Transverse colon (tissue), 4 donors: Measurements from ENCODE around the gene NOC4L. TPM values are rescaled to one million over a fixed set of nuclear protein-coding genes. Genes with fewer than 3 reads are reported as not detected.

Experiments used
- DNase-seq: peaks from one replicate; pipeline ENCODE4 v3.0.0-alpha.2; 2019
- H3K27ac ChIP-seq, 4 donors: fragments of 200-600 bp; sonication (generic); 2 replicates each; pipeline ENCODE4 v1.5.1; 2016 to 2018; ENCODE audit warnings: inconsistent platforms in 4 of 4
- H3K27me3 ChIP-seq: fragments of 200-600 bp; sonication (generic); 2 replicates; pipeline ENCODE4 v1.5.1; 2017; ENCODE audit warnings: inconsistent platforms
- H3K36me3 ChIP-seq, 4 donors: fragments of 200-600 bp; sonication (generic); 2 replicates each; pipeline ENCODE4 v1.5.1; 2017 to 2019; ENCODE audit warnings: inconsistent platforms in 4 of 4
- H3K4me1 ChIP-seq, 4 donors: fragments of 200-600 bp; sonication (generic); 2 replicates each; pipeline ENCODE4 v1.5.1; 2017 to 2020; ENCODE audit warnings: inconsistent platforms in 4 of 4
- H3K4me3 ChIP-seq, 4 donors: fragments of 200-600 bp; sonication (generic); 1 replicate in 1 of 4; 2 replicates in 3 of 4; pipeline versions ENCODE4 v1.5.1 to v1.6.1; 2017 to 2019; ENCODE audit warnings: inconsistent platforms in 4 of 4
- H3K9me3 ChIP-seq, 2 donors: fragments of 200-600 bp; sonication (generic); 2 replicates each; pipeline ENCODE4 v1.5.1; 2017 to 2019; ENCODE audit warnings: inconsistent platforms in 2 of 2
- CTCF ChIP-seq, 5 experiments: fragments of 200-600 bp in 3 of 5; fragments of 450-650 bp in 2 of 5; sonication (generic) in 3 of 5; IDR thresholded peaks; 1 replicate in 2 of 5; 2 replicates in 3 of 5; pipeline ENCODE4 v1.5.1; 2016 to 2017; ENCODE audit warnings: antibody characterized with exemption in 5 of 5, inconsistent platforms in 3 of 5, mild to moderate bottlenecking in 2 of 5, moderate library complexity in 1 of 5
- EP300 ChIP-seq: sonication (generic); formaldehyde crosslinking; IDR thresholded peaks from one replicate; pipeline ENCODE4 v1.6.1; 2017; ENCODE audit warnings: antibody characterized with exemption, low read depth
- POLR2A ChIP-seq: fragments of 450-650 bp; IDR thresholded peaks from one replicate; pipeline ENCODE4 v1.6.1; 2016; ENCODE audit warnings: antibody characterized with exemption, mild to moderate bottlenecking, moderate library complexity
- POLR2AphosphoS5 ChIP-seq, 3 donors: sonication (generic); formaldehyde crosslinking; IDR thresholded peaks; one replicate each; pipeline ENCODE4 v1.6.1; 2016; ENCODE audit warnings: antibody characterized with exemption in 3 of 3
- WGBS, 2 donors: methylation state at CpG; one replicate each; pipeline ENCODE4 v1.1.5; 2018; ENCODE audit warnings: low coverage in 1 of 2; 5-methylcytosine and 5-hydroxymethylcytosine counted together
- in situ Hi-C, 4 donors: fragments of 200-750 bp; cut with MboI; loops; one replicate each; pipeline versions ENCODE4 v1.15.0 to v1.15.1; 2017; ENCODE audit warnings: low sequenced_read_pairs in 3 of 4, low pct_ligation_motif_present in 1 of 4, low pct_unique_long_range_greater_than_20kb in 1 of 4
- intact Hi-C: fragments of 100-400 bp; cut with DNase I; formaldehyde crosslinking; loops from one replicate; pipeline ENCODE4 v1.15.1; 2023; ENCODE audit warnings: low total_unique reads
- total RNA-seq, 4 donors: library from RNA; depleted of rRNA; stranded (reverse); fragments of >200 nt; gene quantifications; one replicate each; pipeline ENCODE4 v1.1.0, GENCODE V29; 2016

Gene NOC4L
- total RNA-seq, 4 donors from 2014 or later: 5.2 to 12.6 (median 9.9) TPM

DNA sequence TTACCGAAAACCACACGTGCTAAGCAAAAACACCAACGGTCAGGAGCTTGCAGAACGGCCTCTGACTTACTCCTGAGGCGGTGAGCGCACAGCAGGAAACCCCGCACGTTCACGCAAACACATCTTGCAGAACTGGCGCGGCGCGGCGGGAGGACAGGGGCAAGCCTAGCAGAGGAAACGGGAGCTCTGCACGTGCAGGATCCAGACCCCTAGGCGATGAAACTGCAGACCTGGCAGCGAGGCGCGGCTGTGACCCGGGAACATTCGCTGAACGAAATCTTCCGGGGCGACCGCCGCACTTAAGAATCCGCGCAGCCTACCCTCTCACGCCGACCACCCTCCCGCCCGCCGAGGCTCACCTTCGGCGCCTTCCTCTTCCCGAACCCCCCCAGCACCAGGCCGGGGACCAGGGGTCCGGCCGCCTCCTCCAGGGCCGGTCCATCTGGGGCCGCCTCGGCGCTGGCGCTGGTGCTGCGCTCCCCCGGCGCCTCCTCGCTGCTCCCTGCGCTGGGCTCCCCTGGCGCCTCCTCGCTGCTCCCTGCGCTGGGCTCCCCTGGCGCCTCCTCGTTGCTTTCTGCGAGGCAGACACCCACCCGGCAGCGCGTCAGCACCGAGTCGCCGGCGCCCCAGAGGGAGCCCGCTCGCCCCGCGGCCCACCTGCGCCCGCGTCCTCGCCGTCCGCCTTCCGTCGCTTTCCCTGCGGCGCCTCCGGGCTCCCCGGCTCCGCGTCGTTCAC, 753 bp upstream of the NOC4L start:
- Histone ChIP-seq H3K9me3 (no peaks in the 10 kb centered on the region), H3K36me3 (peaks cover 0 to 14% (median 6%) of the 10 kb centered on the region in 4 donors), H3K27ac (peak overlapping the region; percentile 84 to 92 (median 88)), H3K4me1 (peaks cover 16 to 24% (median 23%) of the 10 kb centered on the region in 4 donors), H3K4me3 (peak overlapping the region; percentile 62 to 91 (median 89)), H3K27me3 (no peaks in the 10 kb centered on the region)
- 1% methylated on average over 45 of the region's 82 CpGs; no CpG with 5 or more reads in 1 of the 2 donors for WGBS, 2 donors
- intact Hi-C loops: no loop called here
- DNase-seq: no peak
- TF ChIP-seq POLR2AphosphoS5 (IDR thresholded peaks at IDR 0.05) (no peak), EP300 (no peak), CTCF (IDR thresholded peaks at IDR 0.05) (no peak), POLR2A (no peak)
- in situ Hi-C loops: no loop called here

GRCh38 chr12:132144810-132145168, 532 bp downstream of the NOC4L start:
- H3K27me3 ChIP-seq: no peaks in the 10 kb centered on the region
- H3K27ac ChIP-seq: peak overlapping the region; percentile 84 to 92 (median 88)
- no peak for TF ChIP-seq CTCF (IDR thresholded peaks at IDR 0.05)
- TF ChIP-seq EP300: no peak
- no peak for TF ChIP-seq POLR2A
- no peak for TF ChIP-seq POLR2AphosphoS5 (IDR thresholded peaks at IDR 0.05)
- peaks cover 16 to 24% (median 23%) of the 10 kb centered on the region in 4 donors for H3K4me1 ChIP-seq
- H3K36me3 ChIP-seq: peaks cover 0 to 14% (median 0%) of the 10 kb centered on the region in 4 donors
- WGBS, 2 donors: 5% methylated on average over 13 of the region's 17 CpGs; no CpG with 5 or more reads in 1 of the 2 donors
- no peak for DNase-seq
- peak overlapping the region; percentile 62 to 96 (median 90) for H3K4me3 ChIP-seq
- no peaks in the 10 kb centered on the region for H3K9me3 ChIP-seq
- in situ Hi-C loops (no loop called here), intact Hi-C loops (no loop called here)

- intact Hi-C loops: no loop called here
- Histone ChIP-seq H3K36me3 (peaks cover 0 to 10% (median 0%) of the 10 kb centered on the region in 4 donors), H3K9me3 (no peaks in the 10 kb centered on the region), H3K27ac (peak overlapping the region in 2 of 4 donors; percentile 88 to 89), H3K4me1 (peaks cover 16 to 24% (median 23%) of the 10 kb centered on the region in 4 donors), H3K27me3 (no peaks in the 10 kb centered on the region), H3K4me3 (peak overlapping the region in 2 of 4 donors; percentile 89 to 91)
- DNase-seq: no peak
- in situ Hi-C loops: no loop called here
- no peak for TF ChIP-seq EP300
- TF ChIP-seq CTCF (IDR thresholded peaks at IDR 0.05): no peak
- TF ChIP-seq POLR2AphosphoS5 (IDR thresholded peaks at IDR 0.05): no peak
- TF ChIP-seq POLR2A: no peak
- 79% methylated on average over 5 of the region's 7 CpGs; no CpG with 5 or more reads in 1 of the 2 donors for WGBS, 2 donors
Measured at GRCh38 chr12:132145334-132145733, 1.1 kb downstream of the NOC4L start.

- TF ChIP-seq CTCF (IDR thresholded peaks at IDR 0.05) (no peak), EP300 (no peak), POLR2AphosphoS5 (IDR thresholded peaks at IDR 0.05) (no peak), POLR2A (no peak)
- H3K4me1 ChIP-seq: peaks cover 16 to 24% (median 23%) of the 10 kb centered on the region in 4 donors
- H3K27ac ChIP-seq: no peak overlapping the region
- 95% methylated on average over 17 to 24 of the region's 24 CpGs for WGBS, 2 donors
- intact Hi-C loops: no loop called here
- no peaks in the 10 kb centered on the region for H3K9me3 ChIP-seq
- H3K27me3 ChIP-seq: no peaks in the 10 kb centered on the region
- in situ Hi-C loops: no loop called here
- no peak for DNase-seq
- no peak overlapping the region for H3K4me3 ChIP-seq
- peaks cover 0 to 2% (median 0%) of the 10 kb centered on the region in 4 donors for H3K36me3 ChIP-seq
Measured at GRCh38 chr12:132146098-132146497, 1.8 kb downstream of the NOC4L start.
